Neural cell (in vitro differentiated cells): Measurements from ENCODE around the gene ADPRHL1. TPM values are rescaled to one million over a fixed set of nuclear protein-coding genes. Genes with fewer than 3 reads are reported as not detected.

ENCODE experiments used
- H2AFZ ChIP-seq: fragments of 200-600, 300-800 bp; sonication (generic), shearing (Covaris generic); 2 replicates; pipeline ENCODE4 v1.6.0; 2014; ENCODE audit warnings: low read depth, mild to moderate bottlenecking, antibody characterized with exemption, low read length, moderate library complexity
- H3F3A ChIP-seq: fragments of 200-600 bp; shearing (Covaris generic); 2 replicates; pipeline ENCODE4 v1.6.1; 2016; ENCODE audit warnings: mild to moderate bottlenecking, moderate library complexity, mixed read lengths, antibody characterized with exemption, low read length; ENCODE audit not compliant: insufficient read depth, poor library complexity, severe bottlenecking
- H3K27ac ChIP-seq: fragments of 200-600, 300-800 bp; sonication (generic), shearing (Covaris generic); 2 replicates; pipeline ENCODE4 v1.5.1; 2014; ENCODE audit warnings: mild to moderate bottlenecking, low read length, moderate library complexity
- H3K27me3 ChIP-seq: fragments of 300-800, 200-600 bp; sonication (generic), shearing (Covaris generic); 2 replicates; pipeline ENCODE4 v1.6.0; 2014; ENCODE audit warnings: mild to moderate bottlenecking, low read depth, low read length, moderate library complexity; ENCODE audit not compliant: insufficient read depth
- H3K36me3 ChIP-seq: fragments of 300-800, 200-600 bp; sonication (generic), shearing (Covaris generic); 2 replicates; pipeline ENCODE4 v1.5.1; 2014; ENCODE audit warnings: mild to moderate bottlenecking, antibody characterized with exemption, low read length, moderate library complexity; ENCODE audit not compliant: insufficient read depth
- H3K4me2 ChIP-seq: fragments of 300-800, 200-600 bp; sonication (generic), shearing (Covaris generic); 2 replicates; pipeline ENCODE4 v1.6.0; 2014; ENCODE audit warnings: mild to moderate bottlenecking, low read length
- H3K4me3 ChIP-seq: fragments of 300-800, 200-600 bp; sonication (generic), shearing (Covaris generic); 2 replicates; pipeline ENCODE4 v1.5.1; 2014; ENCODE audit warnings: mild to moderate bottlenecking, low read length, moderate library complexity
- H3K79me2 ChIP-seq: fragments of 200-600 bp; shearing (Covaris generic); replicated peaks from 2 replicates; pipeline ENCODE4 v1.6.0; 2014; ENCODE audit warnings: mild to moderate bottlenecking, low read length, moderate library complexity; ENCODE audit not compliant: insufficient read depth
- H3K9ac ChIP-seq: fragments of 300-800, 200-600 bp; sonication (generic), shearing (Covaris generic); 2 replicates; pipeline ENCODE4 v1.6.1; 2016; ENCODE audit warnings: mild to moderate bottlenecking, low read length, mixed read lengths
- H3K9me2 ChIP-seq: fragments of 200-600 bp; shearing (Covaris generic); 2 replicates; pipeline ENCODE4 v1.6.1; 2016; ENCODE audit warnings: mild to moderate bottlenecking, low read length, mixed read lengths; ENCODE audit not compliant: insufficient read depth
- H3K9me3 ChIP-seq: fragments of 200-600, 300-800 bp; sonication (generic), shearing (Covaris generic); 2 replicates; pipeline ENCODE4 v1.6.1; 2016; ENCODE audit warnings: mild to moderate bottlenecking, mixed run types, low read length, moderate library complexity, mixed read lengths
- H4K20me1 ChIP-seq: fragments of 200-600 bp; shearing (Covaris generic); 2 replicates; pipeline ENCODE4 v1.6.1; 2016; ENCODE audit warnings: mild to moderate bottlenecking, mixed run types; ENCODE audit not compliant: insufficient read depth
- CTCF ChIP-seq: fragments of 450-650 bp; IDR thresholded peaks from 2 replicates; pipeline ENCODE4 v1.5.1; 2014; ENCODE audit warnings: antibody characterized with exemption, mild to moderate bottlenecking, moderate library complexity; ENCODE audit not compliant: poor library complexity, severe bottlenecking
- EP300 ChIP-seq: fragments of 450-650 bp; conservative IDR thresholded peaks from 2 replicates; pipeline ENCODE4 v1.6.1; 2014; ENCODE audit warnings: antibody characterized with exemption, mild to moderate bottlenecking, moderate library complexity; ENCODE audit not compliant: poor library complexity, severe bottlenecking
- EZH2 ChIP-seq: fragments of 200-600, 300-800 bp; shearing (Covaris generic), sonication (generic); IDR thresholded peaks from 2 replicates; pipeline ENCODE4 v1.6.1; 2014; ENCODE audit warnings: antibody characterized with exemption, low read length, borderline replicate concordance, mild to moderate bottlenecking; ENCODE audit not compliant: insufficient read depth, poor library complexity, severe bottlenecking
- MXI1 ChIP-seq: fragments of 450-650 bp; conservative IDR thresholded peaks from 2 replicates; pipeline ENCODE4 v1.6.1; 2014; ENCODE audit warnings: antibody characterized with exemption, mild to moderate bottlenecking; ENCODE audit not compliant: poor library complexity, severe bottlenecking
- POLR2AphosphoS5 ChIP-seq: IDR thresholded peaks from 2 replicates; pipeline ENCODE4 v1.6.1; 2012
- RAD21 ChIP-seq: fragments of 450-650 bp; conservative IDR thresholded peaks from 2 replicates; pipeline ENCODE4 v1.6.1; 2014; ENCODE audit warnings: antibody characterized with exemption, mild to moderate bottlenecking, moderate library complexity
- REST ChIP-seq: IDR thresholded peaks from 2 replicates; pipeline ENCODE4 v1.6.1; 2012; ENCODE audit warnings: borderline replicate concordance
- SMC3 ChIP-seq: fragments of 450-650 bp; conservative IDR thresholded peaks from 2 replicates; pipeline ENCODE4 v1.6.1; 2014; ENCODE audit warnings: antibody characterized with exemption, mild to moderate bottlenecking, moderate library complexity; ENCODE audit not compliant: poor library complexity
- TAF1 ChIP-seq: IDR thresholded peaks from 2 replicates; pipeline ENCODE4 v1.6.1; 2012; ENCODE audit warnings: low read depth
- polyA plus RNA-seq: library from polyadenylated mRNA; depleted of rRNA; stranded (reverse); fragments of >200 nt; gene quantifications from 2 replicates; pipeline ENCODE4 v1.2.3, GENCODE V29; 2014

Gene ADPRHL1
- polyA plus RNA-seq, 1 donor from 2014 or later = 1.1 TPM

- Histone ChIP-seq H3K9ac (no peak overlapping the region), H2AFZ (no peak overlapping the region), H3K4me3 (no peak overlapping the region), H3K9me3 (no peaks in the 10 kb centered on the region), H3F3A (peaks cover under 1% of the 10 kb centered on the region), H3K4me2 (no peak overlapping the region), H3K27ac (no peak overlapping the region), H3K36me3 (no peaks in the 10 kb centered on the region), H3K27me3 (no peaks in the 10 kb centered on the region), H3K79me2 (peaks cover 39% of the 10 kb centered on the region), H4K20me1 (no peaks in the 10 kb centered on the region), H3K9me2 (no peaks in the 10 kb centered on the region)
- no peak for TF ChIP-seq RAD21
- TF ChIP-seq POLR2AphosphoS5 = no peak
- TF ChIP-seq CTCF = no peak
- TF ChIP-seq SMC3 = no peak
- TF ChIP-seq MXI1 = no peak
- no peak for TF ChIP-seq EP300
- no peak for TF ChIP-seq EZH2
- no peak for TF ChIP-seq REST
- TF ChIP-seq TAF1 = no peak
Observed at GRCh38 chr13:113493315-113493951, 40.1 kb upstream of the ADPRHL1 start.

- Histone ChIP-seq H3K4me3 (peak overlapping the region; percentile 90), H3K27ac (peak overlapping the region; percentile 82), H3K9me2 (no peaks in the 10 kb centered on the region), H2AFZ (no peak overlapping the region), H3K9me3 (no peaks in the 10 kb centered on the region), H4K20me1 (no peaks in the 10 kb centered on the region), H3K4me2 (peak overlapping the region; percentile 70), H3F3A (peaks cover 8% of the 10 kb centered on the region), H3K9ac (peak overlapping the region; percentile 88), H3K36me3 (no peaks in the 10 kb centered on the region), H3K79me2 (peaks cover 52% of the 10 kb centered on the region), H3K27me3 (no peaks in the 10 kb centered on the region)
- TF ChIP-seq POLR2AphosphoS5 = no peak
- TF ChIP-seq SMC3 = no peak
- no peak for TF ChIP-seq EZH2
- no peak for TF ChIP-seq EP300
- TF ChIP-seq MXI1 = no peak
- TF ChIP-seq TAF1 = no peak
- TF ChIP-seq RAD21 = no peak
Observed at GRCh38 chr13:113491982-113492381, 38.7 kb upstream of the ADPRHL1 start.
